ENCODE measurements around the gene KIF6.

KIF6 gene

GRCh38 chr6:39572661-39573340 lies 152.4 kb downstream of the KIF6 start:
- Histone ChIP-seq H4K20me1 (ENCODE audit: insufficient read depth, low read length, poor library complexity, severe bottlenecking) (no peaks in the 10 kb centered on the region), H3K36me3 (ENCODE audit: insufficient read depth, low read length) (no peaks in the 10 kb centered on the region), H3K79me2 (ENCODE audit: insufficient read depth, low read length) (no peaks in the 10 kb centered on the region), H3K9ac (ENCODE audit: low read depth, low read length, poor library complexity, severe bottlenecking) (no peak overlapping the region), H3F3A (ENCODE audit: low read depth) (no peaks in the 10 kb centered on the region), H3K4me2 (ENCODE audit: low read depth, low read length, poor library complexity, severe bottlenecking) (no peak overlapping the region), H3K4me1 (ENCODE audit: insufficient read depth, low read length, poor library complexity, severe bottlenecking) (no peaks in the 10 kb centered on the region), H3K9me2 (replicated peaks; ENCODE audit: low read depth, low read length) (no peaks in the 10 kb centered on the region), H2AFZ (ENCODE audit: low read length) (no peak overlapping the region), H3K4me3 (ENCODE audit: low read length, poor library complexity, severe bottlenecking) (no peak overlapping the region), H3K27me3 (ENCODE audit: insufficient read depth, low read length, poor library complexity, severe bottlenecking) (no peaks in the 10 kb centered on the region), H3K9me3 (ENCODE audit: insufficient read depth, low read depth, low read length) (no peaks in the 10 kb centered on the region)
- TF ChIP-seq EZH2phosphoT487 (IDR thresholded peaks at IDR 0.05; ENCODE audit: borderline replicate concordance) (no peak), CTCF (conservative IDR thresholded peaks at IDR 0.05; ENCODE audit: low read length) (no peak)

DNA sequence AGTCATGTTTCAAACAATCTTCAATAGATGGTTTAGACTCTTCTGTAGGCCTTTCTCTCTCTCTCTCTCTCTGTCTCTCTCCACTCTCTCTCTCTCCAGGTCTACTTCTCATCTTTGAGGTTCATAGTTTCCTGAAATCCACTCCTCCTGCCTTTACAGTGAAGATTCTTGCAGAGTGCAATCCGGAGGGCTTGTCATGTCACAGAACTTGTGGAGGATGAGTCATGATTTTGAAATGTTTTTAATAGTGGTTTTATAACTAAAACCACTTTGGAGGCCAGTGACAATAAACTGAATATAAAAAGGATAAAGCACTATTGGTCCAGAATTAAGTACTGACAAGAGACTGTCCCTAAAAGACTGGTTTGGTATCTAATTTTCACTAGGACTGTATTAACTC lies 156.3 kb downstream of the KIF6 start:
- H3K4me1 ChIP-seq (ENCODE audit: insufficient read depth, low read length, poor library complexity, severe bottlenecking), result peaks cover 5% of the 10 kb centered on the region
- H3F3A ChIP-seq (ENCODE audit: low read depth), result no peaks in the 10 kb centered on the region
- H4K20me1 ChIP-seq (ENCODE audit: insufficient read depth, low read length, poor library complexity, severe bottlenecking), result no peaks in the 10 kb centered on the region
- H3K9ac ChIP-seq (ENCODE audit: low read depth, low read length, poor library complexity, severe bottlenecking), result no peak overlapping the region
- H3K9me3 ChIP-seq (ENCODE audit: insufficient read depth, low read depth, low read length), result no peaks in the 10 kb centered on the region
- H3K4me2 ChIP-seq (ENCODE audit: low read depth, low read length, poor library complexity, severe bottlenecking), result no peak overlapping the region
- TF ChIP-seq EZH2phosphoT487 (IDR thresholded peaks at IDR 0.05; ENCODE audit: borderline replicate concordance), result no peak
- no peak for TF ChIP-seq CTCF (conservative IDR thresholded peaks at IDR 0.05; ENCODE audit: low read length)
- H3K4me3 ChIP-seq (ENCODE audit: low read length, poor library complexity, severe bottlenecking), result no peak overlapping the region
- H2AFZ ChIP-seq (ENCODE audit: low read length), result no peak overlapping the region
- H3K27me3 ChIP-seq (ENCODE audit: insufficient read depth, low read length, poor library complexity, severe bottlenecking), result no peaks in the 10 kb centered on the region
- H3K79me2 ChIP-seq (ENCODE audit: insufficient read depth, low read length), result no peaks in the 10 kb centered on the region
- no peaks in the 10 kb centered on the region for H3K9me2 ChIP-seq (replicated peaks; ENCODE audit: low read depth, low read length)
- H3K36me3 ChIP-seq (ENCODE audit: insufficient read depth, low read length), result no peaks in the 10 kb centered on the region

GRCh38 chr6:39567091-39567490 lies 158.1 kb downstream of the KIF6 start:
- Histone ChIP-seq H3K9ac (ENCODE audit: low read depth, low read length, poor library complexity, severe bottlenecking) (no peak overlapping the region), H2AFZ (ENCODE audit: low read length) (no peak overlapping the region), H3K27me3 (ENCODE audit: insufficient read depth, low read length, poor library complexity, severe bottlenecking) (no peaks in the 10 kb centered on the region), H3K4me1 (ENCODE audit: insufficient read depth, low read length, poor library complexity, severe bottlenecking) (peaks cover 9% of the 10 kb centered on the region), H3K4me3 (ENCODE audit: low read length, poor library complexity, severe bottlenecking) (no peak overlapping the region), H3F3A (ENCODE audit: low read depth) (no peaks in the 10 kb centered on the region), H3K79me2 (ENCODE audit: insufficient read depth, low read length) (no peaks in the 10 kb centered on the region), H3K9me3 (ENCODE audit: insufficient read depth, low read depth, low read length) (no peaks in the 10 kb centered on the region), H3K9me2 (replicated peaks; ENCODE audit: low read depth, low read length) (no peaks in the 10 kb centered on the region), H3K36me3 (ENCODE audit: insufficient read depth, low read length) (no peaks in the 10 kb centered on the region), H3K4me2 (ENCODE audit: low read depth, low read length, poor library complexity, severe bottlenecking) (no peak overlapping the region), H4K20me1 (ENCODE audit: insufficient read depth, low read length, poor library complexity, severe bottlenecking) (no peaks in the 10 kb centered on the region)
- no peak for TF ChIP-seq CTCF (conservative IDR thresholded peaks at IDR 0.05; ENCODE audit: low read length)
- TF ChIP-seq EZH2phosphoT487 (IDR thresholded peaks at IDR 0.05; ENCODE audit: borderline replicate concordance), result no peak

All from Loucy (cell line).